Activated naive CD8-positive, alpha-beta T cell treated with anti-CD3 and anti-CD28 coated beads, Interleukin-2, amount 50 U/mL, for 24 hours (primary cell): ENCODE results near the gene HS2ST1.
A peak's percentile ranks its signal among the peaks of the same experiment; 100 is the strongest.

ENCODE experiments used
- ATAC-seq: fragments of 150-1000 bp; cut with Tn5 transposase; one replicate; pipeline ENCODE4 v1.10.0; 2021
- DNase-seq: peaks from one replicate; pipeline ENCODE4 v3.0.0; 2021
- H3K27ac Mint-ChIP-seq: one replicate; pipeline ENCODE4 v1.8.0; 2021; ENCODE audit warnings: mild to moderate bottlenecking, mixed read lengths
- H3K27me3 Mint-ChIP-seq: one replicate; pipeline ENCODE4 v1.8.0; 2021; ENCODE audit warnings: mixed read lengths
- H3K36me3 Mint-ChIP-seq: one replicate; pipeline ENCODE4 v1.8.0; 2021; ENCODE audit warnings: low read depth, mixed read lengths
- H3K4me1 Mint-ChIP-seq: one replicate; pipeline ENCODE4 v1.8.0; 2021; ENCODE audit warnings: mixed read lengths
- H3K4me3 Mint-ChIP-seq: one replicate; pipeline ENCODE4 v1.8.0; 2021; ENCODE audit warnings: mild to moderate bottlenecking, moderate library complexity, mixed read lengths
- H3K9me3 Mint-ChIP-seq: one replicate; pipeline ENCODE4 v1.8.0; 2021; ENCODE audit warnings: mixed read lengths

Gene HS2ST1

DNA sequence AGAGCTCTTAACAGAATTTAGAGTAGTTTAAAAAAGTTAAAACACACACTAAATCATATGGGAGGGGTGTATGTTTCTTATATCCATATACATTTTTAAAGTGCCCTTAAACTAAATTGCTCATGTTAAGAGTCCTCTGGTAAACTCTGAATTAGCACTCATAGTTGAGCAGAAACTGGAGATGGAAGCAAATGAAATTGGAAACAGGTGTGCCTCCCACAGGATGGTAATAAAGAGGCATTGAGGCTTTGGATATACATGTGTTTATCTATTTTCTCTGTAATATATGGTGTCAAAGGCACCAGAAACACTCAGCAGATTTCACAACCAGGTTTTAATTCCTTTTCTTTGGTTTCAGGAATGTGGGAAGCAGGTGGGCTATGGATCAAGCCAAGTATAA is 188.6 kb downstream of the HS2ST1 start:
- no peaks in the 10 kb centered on the region for H3K9me3 Mint-ChIP-seq
- H3K4me1 Mint-ChIP-seq, result no peaks in the 10 kb centered on the region
- H3K27me3 Mint-ChIP-seq, result no peaks in the 10 kb centered on the region
- no peak overlapping the region for H3K4me3 Mint-ChIP-seq
- DNase-seq, result no peak
- no peak overlapping the region for H3K27ac Mint-ChIP-seq
- H3K36me3 Mint-ChIP-seq, result peaks cover 21% of the 10 kb centered on the region
- ATAC-seq, result no peak

DNA sequence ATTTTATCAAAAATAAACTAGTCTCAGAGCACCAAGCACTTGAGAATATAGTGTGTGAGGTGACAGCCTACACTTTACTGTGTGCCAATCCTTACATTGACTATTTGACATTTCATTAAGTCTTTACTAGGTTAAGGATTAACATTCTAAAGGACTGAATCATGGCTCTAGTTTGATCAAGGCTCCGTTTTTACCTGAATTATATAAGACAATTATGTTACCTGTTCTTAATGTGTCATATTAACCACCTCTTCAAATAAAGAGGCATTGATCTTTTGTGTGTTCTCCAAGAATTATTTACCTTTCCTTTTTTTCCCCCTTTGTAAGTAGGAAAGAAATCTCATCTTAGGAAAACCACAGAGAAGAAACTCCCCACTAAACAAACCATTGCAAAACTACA is 189.7 kb downstream of the HS2ST1 start:
- ATAC-seq (no peak), DNase-seq (no peak)
- Mint-ChIP-seq H3K27ac (no peak overlapping the region), H3K4me1 (no peaks in the 10 kb centered on the region), H3K27me3 (no peaks in the 10 kb centered on the region), H3K4me3 (no peak overlapping the region), H3K9me3 (no peaks in the 10 kb centered on the region), H3K36me3 (peaks cover 19% of the 10 kb centered on the region)

DNA sequence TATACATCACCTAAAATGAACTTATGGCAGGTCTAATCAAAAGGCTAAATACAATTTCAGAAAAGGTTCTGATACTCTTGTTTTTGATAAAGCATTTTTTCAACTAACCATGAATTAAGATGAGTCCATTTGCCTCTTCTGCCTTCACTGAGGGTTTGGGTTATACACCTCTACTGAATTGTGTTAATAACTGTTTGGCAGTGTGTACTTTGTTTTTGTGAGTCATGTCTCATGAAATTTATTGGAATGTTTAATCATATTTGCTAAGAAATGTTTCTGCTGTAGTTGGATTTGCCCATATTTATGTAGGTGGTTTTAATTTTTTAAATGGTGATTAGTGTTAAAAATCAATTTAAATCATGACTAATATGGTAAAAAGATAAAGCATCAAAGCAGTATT is 190.5 kb downstream of the HS2ST1 start:
- no peak overlapping the region for H3K27ac Mint-ChIP-seq
- no peaks in the 10 kb centered on the region for H3K27me3 Mint-ChIP-seq
- H3K36me3 Mint-ChIP-seq, result peaks cover 11% of the 10 kb centered on the region
- no peak for ATAC-seq
- H3K4me3 Mint-ChIP-seq, result no peak overlapping the region
- no peak for DNase-seq
- H3K4me1 Mint-ChIP-seq, result no peaks in the 10 kb centered on the region
- no peaks in the 10 kb centered on the region for H3K9me3 Mint-ChIP-seq

DNA sequence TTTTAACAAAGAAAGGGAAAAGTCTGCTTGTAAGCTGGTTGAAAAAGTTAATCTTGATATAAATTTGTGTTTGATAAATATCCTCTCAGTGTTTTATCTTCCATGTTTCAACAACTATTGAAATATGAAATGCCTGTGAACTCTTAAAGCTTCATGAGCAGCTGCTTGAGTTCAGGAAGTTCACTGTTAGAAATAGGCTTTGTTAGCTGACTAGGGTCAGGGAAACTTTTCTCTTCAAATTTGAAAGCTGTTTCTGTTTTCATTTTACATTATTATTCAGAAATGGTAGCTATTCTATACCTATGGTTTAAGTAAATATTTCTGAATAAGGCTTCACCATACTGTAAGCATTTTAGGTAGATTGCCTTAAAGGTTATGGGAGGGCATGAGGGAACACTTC is 191.7 kb downstream of the HS2ST1 start:
- Mint-ChIP-seq H3K27me3 (no peaks in the 10 kb centered on the region), H3K36me3 (peaks cover 6% of the 10 kb centered on the region), H3K9me3 (no peaks in the 10 kb centered on the region), H3K4me1 (no peaks in the 10 kb centered on the region), H3K27ac (no peak overlapping the region), H3K4me3 (no peak overlapping the region)
- DNase-seq, result no peak
- no peak for ATAC-seq

DNA sequence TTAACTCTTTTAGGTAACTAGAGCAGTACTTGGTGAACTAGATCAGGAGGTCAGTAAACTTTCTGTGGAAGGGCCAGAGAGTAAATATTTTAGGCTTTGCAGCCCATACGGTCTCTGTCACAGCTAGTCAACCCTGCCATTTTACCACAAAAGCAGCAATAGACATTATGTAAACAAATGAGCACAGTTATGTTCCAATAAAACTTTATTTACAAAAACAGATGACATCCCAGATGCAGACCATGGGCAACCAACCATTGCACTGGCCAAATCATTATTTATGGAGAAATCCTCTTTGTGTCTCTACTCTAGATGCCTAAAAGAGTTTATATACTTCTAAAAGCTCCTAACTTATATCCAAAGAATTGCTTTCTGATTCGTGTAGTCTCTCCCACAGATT is 192.4 kb downstream of the HS2ST1 start:
- Mint-ChIP-seq H3K27ac (no peak overlapping the region), H3K36me3 (no peaks in the 10 kb centered on the region), H3K4me1 (no peaks in the 10 kb centered on the region), H3K4me3 (no peak overlapping the region), H3K27me3 (no peaks in the 10 kb centered on the region), H3K9me3 (no peaks in the 10 kb centered on the region)
- ATAC-seq (no peak), DNase-seq (no peak)

DNA sequence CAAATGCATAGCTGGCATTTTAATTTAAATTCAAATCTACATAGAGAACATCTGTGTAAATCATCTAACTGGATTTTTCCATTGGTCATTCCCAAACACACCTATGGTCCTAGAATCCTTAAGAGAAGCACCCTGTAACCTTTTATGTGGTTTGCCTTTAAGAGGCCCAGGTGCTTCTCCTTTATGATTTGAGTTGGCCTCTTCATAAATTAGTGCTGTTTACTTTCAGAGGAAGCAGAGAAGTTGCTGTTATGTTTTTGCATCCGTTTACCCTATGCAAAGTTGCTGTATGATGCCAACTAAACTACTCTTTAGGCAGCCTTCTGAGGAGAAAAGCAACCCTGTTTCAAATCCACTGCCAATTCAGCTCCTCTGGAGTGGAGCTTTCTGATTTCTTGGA is 193.8 kb downstream of the HS2ST1 start:
- H3K27me3 Mint-ChIP-seq, result no peaks in the 10 kb centered on the region
- no peaks in the 10 kb centered on the region for H3K36me3 Mint-ChIP-seq
- no peaks in the 10 kb centered on the region for H3K9me3 Mint-ChIP-seq
- no peak overlapping the region for H3K27ac Mint-ChIP-seq
- no peak overlapping the region for H3K4me3 Mint-ChIP-seq
- ATAC-seq (no peak), DNase-seq (no peak)
- no peaks in the 10 kb centered on the region for H3K4me1 Mint-ChIP-seq

GRCh38 chr1:87108814-87109411 is 194.5 kb downstream of the HS2ST1 start:
- Mint-ChIP-seq H3K4me3 (no peak overlapping the region), H3K27me3 (no peaks in the 10 kb centered on the region), H3K36me3 (no peaks in the 10 kb centered on the region), H3K4me1 (no peaks in the 10 kb centered on the region), H3K27ac (no peak overlapping the region), H3K9me3 (no peaks in the 10 kb centered on the region)
- ATAC-seq (no peak), DNase-seq (no peak)

DNA sequence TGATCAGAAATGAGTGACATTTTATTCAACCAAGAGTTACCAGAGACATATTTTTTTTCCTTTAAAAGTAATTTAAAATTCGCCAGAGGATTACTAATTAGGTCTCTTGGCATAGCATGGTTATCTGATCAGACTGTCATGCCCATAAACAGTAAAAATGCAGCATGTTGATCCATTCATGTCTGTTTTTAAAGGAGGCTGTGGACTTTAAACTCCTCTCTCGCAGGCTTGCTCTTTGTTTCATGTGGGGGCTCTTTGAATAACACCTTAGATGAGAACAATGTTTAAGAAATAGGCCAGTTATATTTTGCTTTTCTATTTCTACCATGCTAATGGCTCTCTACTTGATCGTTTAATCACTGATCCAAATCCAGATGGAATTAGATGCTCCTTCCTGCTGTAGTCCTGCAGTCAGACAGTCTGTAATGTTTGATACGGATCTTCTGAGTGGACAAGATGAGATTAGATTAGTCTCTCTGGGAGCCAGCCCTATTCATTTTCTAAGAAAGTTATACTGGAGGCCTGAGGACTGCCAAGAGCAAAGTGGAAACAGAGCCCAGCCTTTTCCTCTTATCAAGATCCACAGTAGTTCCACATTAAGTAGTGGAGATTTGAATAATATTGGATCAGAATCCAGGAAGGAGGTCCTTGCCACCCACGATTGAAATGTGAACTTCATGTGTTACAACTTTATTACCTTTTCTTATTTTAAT is 197.4 kb downstream of the HS2ST1 start:
- H3K27ac Mint-ChIP-seq, result no peak overlapping the region
- DNase-seq (no peak), ATAC-seq (no peak)
- H3K36me3 Mint-ChIP-seq, result no peaks in the 10 kb centered on the region
- H3K4me3 Mint-ChIP-seq, result no peak overlapping the region
- no peaks in the 10 kb centered on the region for H3K4me1 Mint-ChIP-seq
- H3K9me3 Mint-ChIP-seq, result no peaks in the 10 kb centered on the region
- H3K27me3 Mint-ChIP-seq, result no peaks in the 10 kb centered on the region

GRCh38 chr1:87113313-87113712 is 198.9 kb downstream of the HS2ST1 start:
- H3K4me1 Mint-ChIP-seq, result no peaks in the 10 kb centered on the region
- H3K27me3 Mint-ChIP-seq, result no peaks in the 10 kb centered on the region
- ATAC-seq (no peak), DNase-seq (no peak)
- no peaks in the 10 kb centered on the region for H3K9me3 Mint-ChIP-seq
- no peak overlapping the region for H3K27ac Mint-ChIP-seq
- no peaks in the 10 kb centered on the region for H3K36me3 Mint-ChIP-seq
- H3K4me3 Mint-ChIP-seq, result no peak overlapping the region

- H3K4me3 Mint-ChIP-seq, result no peak overlapping the region
- H3K4me1 Mint-ChIP-seq, result no peaks in the 10 kb centered on the region
- no peaks in the 10 kb centered on the region for H3K27me3 Mint-ChIP-seq
- H3K36me3 Mint-ChIP-seq, result no peaks in the 10 kb centered on the region
- no peak overlapping the region for H3K27ac Mint-ChIP-seq
- H3K9me3 Mint-ChIP-seq, result no peaks in the 10 kb centered on the region
- ATAC-seq (no peak), DNase-seq (no peak)
Measured at GRCh38 chr1:87115317-87115890, 201.0 kb downstream of the HS2ST1 start.

DNA sequence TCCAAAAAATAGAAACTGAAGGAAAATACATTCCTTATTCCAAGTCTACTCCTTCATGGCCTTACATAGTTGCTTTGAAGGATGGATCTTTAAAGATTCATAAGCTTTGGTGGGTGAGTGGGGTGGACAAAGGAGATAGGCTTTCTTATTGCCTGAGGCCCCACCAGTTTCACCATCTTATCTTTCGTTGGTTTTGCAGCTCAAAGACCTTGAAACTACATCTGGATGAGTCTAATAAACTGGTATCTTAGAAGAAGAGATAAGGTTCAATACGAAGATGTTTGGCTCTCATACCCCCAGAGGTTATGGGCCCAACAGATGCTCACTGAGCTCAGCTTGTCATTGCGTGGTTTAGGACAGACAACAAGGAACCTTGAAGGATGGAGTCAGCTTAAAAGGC is 201.5 kb downstream of the HS2ST1 start:
- DNase-seq, result no peak

DNA sequence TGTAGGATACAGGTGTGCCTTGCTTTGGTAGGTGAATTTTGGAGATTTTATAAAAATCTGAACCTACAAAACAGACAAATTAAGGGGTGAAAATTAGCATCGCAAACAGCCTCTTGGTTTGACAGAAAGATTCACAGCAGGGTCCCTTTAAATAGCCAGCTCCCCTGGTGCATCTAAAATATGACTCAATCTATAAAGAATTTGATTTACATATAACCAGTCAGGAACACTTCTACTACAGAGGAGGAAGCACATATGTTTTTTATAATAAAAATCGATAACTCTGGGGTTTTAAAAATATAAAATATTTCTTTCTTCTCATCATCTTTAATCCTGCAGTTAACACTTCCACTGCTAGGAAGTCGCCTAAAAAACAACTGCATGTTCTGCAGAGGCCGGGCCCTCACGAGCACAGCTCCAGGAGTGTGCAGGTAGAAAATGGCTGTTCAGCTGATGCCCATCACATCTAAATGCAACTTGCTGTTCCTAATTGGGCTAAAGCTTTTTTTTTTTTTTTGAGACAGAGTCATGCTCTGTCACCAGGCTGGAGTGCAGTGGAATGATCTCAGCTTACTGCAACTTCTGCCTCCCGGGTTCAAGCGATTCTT is 203.4 kb downstream of the HS2ST1 start:
- H3K27ac Mint-ChIP-seq, result no peak overlapping the region
- no peak for ATAC-seq
- no peaks in the 10 kb centered on the region for H3K4me1 Mint-ChIP-seq
- H3K36me3 Mint-ChIP-seq, result no peaks in the 10 kb centered on the region
- DNase-seq, result no peak
- no peaks in the 10 kb centered on the region for H3K27me3 Mint-ChIP-seq
- H3K9me3 Mint-ChIP-seq, result no peaks in the 10 kb centered on the region
- H3K4me3 Mint-ChIP-seq, result no peak overlapping the region

More for the DNA sequence above, 201.5 kb downstream of the HS2ST1 start:
- H3K36me3 Mint-ChIP-seq, result no peaks in the 10 kb centered on the region
- no peak overlapping the region for H3K27ac Mint-ChIP-seq
- ATAC-seq, result no peak
- H3K9me3 Mint-ChIP-seq, result no peaks in the 10 kb centered on the region
- H3K27me3 Mint-ChIP-seq, result no peaks in the 10 kb centered on the region
- no peak overlapping the region for H3K4me3 Mint-ChIP-seq
- no peaks in the 10 kb centered on the region for H3K4me1 Mint-ChIP-seq

DNA sequence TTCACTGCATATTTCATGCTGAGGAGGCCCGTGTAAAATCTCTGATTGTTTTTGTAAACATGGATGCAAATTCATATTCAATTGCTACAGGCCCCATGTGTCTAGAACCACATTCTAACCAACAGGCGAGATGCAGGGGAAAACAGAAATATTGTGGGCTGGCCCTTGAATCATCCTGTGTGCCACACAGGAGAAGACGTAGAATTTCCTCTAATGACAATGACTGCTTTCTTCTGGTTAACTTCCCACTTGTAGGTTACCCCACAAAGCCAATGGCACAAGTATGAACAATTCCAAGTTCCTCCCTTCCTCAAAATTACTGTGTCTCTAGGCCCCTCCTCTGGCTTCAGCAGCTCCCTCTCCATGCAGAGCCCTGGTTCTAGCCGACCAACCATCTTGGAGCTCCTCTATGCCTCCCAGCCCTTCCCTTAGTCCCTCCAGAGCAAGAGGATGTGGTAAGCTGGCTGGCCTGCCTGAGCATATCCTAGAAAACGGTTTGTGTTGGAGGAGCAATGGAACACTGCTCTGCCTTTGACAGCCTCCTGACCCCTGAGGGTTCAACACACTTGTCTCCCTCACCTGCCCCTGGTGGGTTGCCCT is 205.2 kb downstream of the HS2ST1 start:
- H3K27me3 Mint-ChIP-seq, result no peaks in the 10 kb centered on the region

DNA sequence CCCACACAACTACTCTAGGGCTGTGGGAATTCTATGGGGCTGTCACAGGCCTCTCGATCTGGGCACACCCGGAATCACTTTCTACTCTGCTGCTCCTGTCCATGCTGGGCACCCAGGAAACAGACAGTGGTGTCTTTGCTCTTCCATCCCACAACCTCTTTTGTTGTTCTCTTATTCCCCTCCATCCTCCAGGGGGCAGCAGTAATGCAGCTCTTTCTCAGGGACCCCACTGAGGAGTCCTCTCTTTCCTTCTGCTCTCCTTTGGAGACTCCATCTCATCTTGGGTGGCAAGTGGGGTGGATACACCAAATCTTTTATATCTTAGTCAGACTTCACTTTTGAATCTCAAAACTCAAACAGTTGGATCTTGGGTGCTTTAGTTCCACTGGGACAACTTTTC is 206.3 kb downstream of the HS2ST1 start:
- Mint-ChIP-seq H3K4me3 (no peak overlapping the region), H3K27me3 (no peaks in the 10 kb centered on the region), H3K9me3 (no peaks in the 10 kb centered on the region), H3K36me3 (no peaks in the 10 kb centered on the region), H3K27ac (no peak overlapping the region), H3K4me1 (no peaks in the 10 kb centered on the region)
- DNase-seq (peak; percentile 9), ATAC-seq (no peak)

More for the DNA sequence above, 205.2 kb downstream of the HS2ST1 start:
- DNase-seq (no peak), ATAC-seq (no peak)
- no peak overlapping the region for H3K4me3 Mint-ChIP-seq
- no peak overlapping the region for H3K27ac Mint-ChIP-seq
- no peaks in the 10 kb centered on the region for H3K9me3 Mint-ChIP-seq
- H3K36me3 Mint-ChIP-seq, result no peaks in the 10 kb centered on the region
- H3K4me1 Mint-ChIP-seq, result no peaks in the 10 kb centered on the region

DNA sequence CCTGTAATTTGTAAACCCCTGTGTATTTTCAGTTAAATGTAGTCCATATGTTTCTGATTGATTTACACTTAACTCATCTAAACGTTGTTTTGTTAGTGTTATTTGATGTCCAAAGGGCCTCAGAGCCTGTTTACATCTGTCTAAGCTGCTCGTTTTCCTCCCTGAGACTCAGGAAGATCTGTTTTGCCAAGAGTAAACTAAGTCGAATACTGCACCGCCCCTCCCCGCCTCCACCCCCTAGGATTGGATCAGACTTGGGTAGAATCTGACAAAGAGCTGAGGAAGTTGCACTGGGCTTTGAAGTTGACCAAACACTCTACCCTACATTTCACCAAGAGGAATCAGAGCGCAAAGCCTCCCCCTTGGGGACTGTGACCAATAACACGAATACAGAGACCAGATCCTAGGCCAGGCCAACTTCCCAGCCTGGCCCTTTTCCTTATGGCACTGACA is 207.3 kb downstream of the HS2ST1 start:
- Mint-ChIP-seq H3K27ac (no peak overlapping the region), H3K36me3 (no peaks in the 10 kb centered on the region), H3K4me3 (no peak overlapping the region), H3K9me3 (no peaks in the 10 kb centered on the region), H3K4me1 (no peaks in the 10 kb centered on the region), H3K27me3 (no peaks in the 10 kb centered on the region)
- no peak for ATAC-seq
- DNase-seq, result no peak
